Hepatocyte (in vitro differentiated cells): ENCODE data around the gene ADAMTS15.

Experiments
- CTCF ChIP-seq: fragments of 200-600 bp; sonication (generic); IDR thresholded peaks from 2 replicates; pipeline ENCODE4 v1.5.1; 2016; ENCODE audit warnings: antibody characterized with exemption, mild to moderate bottlenecking; ENCODE audit not compliant: poor library complexity
- EZH2 ChIP-seq: fragments of 200-600 bp; sonication (generic); IDR thresholded peaks from 2 replicates; pipeline ENCODE4 v1.6.1; 2016; ENCODE audit warnings: antibody characterized with exemption, mild to moderate bottlenecking, borderline replicate concordance

- TF ChIP-seq EZH2, result no peak
- TF ChIP-seq CTCF, result no peak
These were observed 27.3 kb upstream of the ADAMTS15 start for GRCh38 chr11:130421199-130421585.
